ENCODE measurements around the gene MZB1.

Gene MZB1

DNA sequence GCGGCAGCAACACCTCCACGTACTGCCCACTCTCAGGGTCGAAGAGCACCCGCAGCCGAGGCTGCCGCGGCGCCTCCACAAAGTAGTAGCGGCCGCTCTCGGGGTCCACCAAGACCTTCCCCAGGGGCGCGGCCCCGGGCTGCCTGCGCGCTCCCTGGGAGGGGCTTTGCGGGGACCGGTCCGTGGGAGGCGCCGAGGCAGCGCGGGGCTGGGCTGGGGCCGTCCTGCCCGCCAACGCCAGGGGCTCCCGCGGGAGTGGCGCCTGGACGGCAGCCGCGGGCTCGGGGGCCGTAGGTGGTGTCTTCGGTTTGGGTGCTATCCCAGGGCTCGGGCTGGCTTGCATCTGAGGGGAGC is 2.6 kb upstream of the MZB1 start:
- no peak overlapping the region for H3K4me3 ChIP-seq (ENCODE audit: severe bottlenecking)
- no peaks in the 10 kb centered on the region for H3K27me3 ChIP-seq (ENCODE audit: insufficient read depth, poor library complexity, severe bottlenecking)
- H3K4me1 ChIP-seq (ENCODE audit: insufficient read depth, poor library complexity, severe bottlenecking): peaks cover 12% of the 10 kb centered on the region
- TF ChIP-seq, protein P1, sequence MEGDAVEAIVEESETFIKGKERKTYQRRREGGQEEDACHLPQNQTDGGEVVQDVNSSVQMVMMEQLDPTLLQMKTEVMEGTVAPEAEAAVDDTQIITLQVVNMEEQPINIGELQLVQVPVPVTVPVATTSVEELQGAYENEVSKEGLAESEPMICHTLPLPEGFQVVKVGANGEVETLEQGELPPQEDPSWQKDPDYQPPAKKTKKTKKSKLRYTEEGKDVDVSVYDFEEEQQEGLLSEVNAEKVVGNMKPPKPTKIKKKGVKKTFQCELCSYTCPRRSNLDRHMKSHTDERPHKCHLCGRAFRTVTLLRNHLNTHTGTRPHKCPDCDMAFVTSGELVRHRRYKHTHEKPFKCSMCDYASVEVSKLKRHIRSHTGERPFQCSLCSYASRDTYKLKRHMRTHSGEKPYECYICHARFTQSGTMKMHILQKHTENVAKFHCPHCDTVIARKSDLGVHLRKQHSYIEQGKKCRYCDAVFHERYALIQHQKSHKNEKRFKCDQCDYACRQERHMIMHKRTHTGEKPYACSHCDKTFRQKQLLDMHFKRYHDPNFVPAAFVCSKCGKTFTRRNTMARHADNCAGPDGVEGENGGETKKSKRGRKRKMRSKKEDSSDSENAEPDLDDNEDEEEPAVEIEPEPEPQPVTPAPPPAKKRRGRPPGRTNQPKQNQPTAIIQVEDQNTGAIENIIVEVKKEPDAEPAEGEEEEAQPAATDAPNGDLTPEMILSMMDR (IDR thresholded peaks at IDR 0.05; ENCODE audit: poor library complexity, severe bottlenecking): no peak
- H3K27ac ChIP-seq (ENCODE audit: poor library complexity, severe bottlenecking): peak overlapping the region; percentile 60
- no peaks in the 10 kb centered on the region for H3K9me3 ChIP-seq (ENCODE audit: severe bottlenecking)
- DNase-seq (ENCODE audit: low spot score) (no peak), ATAC-seq (ENCODE audit: low read depth) (no peak)
- no peaks in the 10 kb centered on the region for H3K36me3 ChIP-seq (ENCODE audit: low read depth)

DNA sequence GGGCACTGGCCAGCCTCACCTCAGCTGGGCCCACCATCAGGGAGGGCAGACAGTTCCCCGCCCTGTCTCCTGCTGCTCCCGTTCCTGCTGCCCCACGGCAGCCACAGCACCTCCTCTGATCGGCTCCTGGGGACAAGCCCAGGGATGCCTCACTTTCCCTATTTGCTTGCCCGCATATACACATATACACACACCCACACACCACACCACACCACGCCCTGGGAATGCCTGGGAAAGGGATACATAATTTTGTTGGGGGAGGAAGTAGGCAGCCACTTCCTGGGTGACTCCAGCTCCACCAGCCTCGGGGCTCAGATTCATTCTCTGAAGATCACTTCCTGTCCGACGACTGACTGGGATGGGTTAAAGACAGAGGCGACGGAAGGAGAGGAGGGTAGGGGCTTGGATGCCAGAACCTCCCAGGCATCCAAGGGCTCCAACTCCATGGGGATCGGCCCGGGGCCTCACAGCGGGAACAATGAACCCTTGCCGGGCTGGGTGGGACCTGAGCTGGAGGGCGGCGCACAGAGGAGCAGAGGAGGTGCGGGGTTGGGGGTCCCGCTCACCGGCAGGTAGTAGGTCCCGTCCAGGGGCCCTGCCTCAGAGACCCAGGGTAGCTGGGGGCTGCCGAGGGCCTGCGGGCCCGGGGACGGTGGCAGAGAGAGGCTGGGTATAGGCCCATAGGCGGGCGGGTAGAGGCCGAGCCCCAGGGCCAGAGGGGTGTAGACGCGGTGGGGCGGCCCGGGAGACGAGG is 2.0 kb upstream of the MZB1 start:
- peak; percentile 78 for ATAC-seq (ENCODE audit: low read depth)
- DNase-seq (ENCODE audit: low spot score): peak; percentile 86
- Histone ChIP-seq H3K27me3 (ENCODE audit: insufficient read depth, poor library complexity, severe bottlenecking) (no peaks in the 10 kb centered on the region), H3K9me3 (ENCODE audit: severe bottlenecking) (no peaks in the 10 kb centered on the region), H3K27ac (ENCODE audit: poor library complexity, severe bottlenecking) (peak overlapping the region; percentile 60), H3K4me1 (ENCODE audit: insufficient read depth, poor library complexity, severe bottlenecking) (peaks cover 12% of the 10 kb centered on the region), H3K4me3 (ENCODE audit: severe bottlenecking) (no peak overlapping the region), H3K36me3 (ENCODE audit: low read depth) (no peaks in the 10 kb centered on the region)
- TF ChIP-seq, protein P1 (IDR thresholded peaks at IDR 0.05; ENCODE audit: poor library complexity, severe bottlenecking): no peak

DNA sequence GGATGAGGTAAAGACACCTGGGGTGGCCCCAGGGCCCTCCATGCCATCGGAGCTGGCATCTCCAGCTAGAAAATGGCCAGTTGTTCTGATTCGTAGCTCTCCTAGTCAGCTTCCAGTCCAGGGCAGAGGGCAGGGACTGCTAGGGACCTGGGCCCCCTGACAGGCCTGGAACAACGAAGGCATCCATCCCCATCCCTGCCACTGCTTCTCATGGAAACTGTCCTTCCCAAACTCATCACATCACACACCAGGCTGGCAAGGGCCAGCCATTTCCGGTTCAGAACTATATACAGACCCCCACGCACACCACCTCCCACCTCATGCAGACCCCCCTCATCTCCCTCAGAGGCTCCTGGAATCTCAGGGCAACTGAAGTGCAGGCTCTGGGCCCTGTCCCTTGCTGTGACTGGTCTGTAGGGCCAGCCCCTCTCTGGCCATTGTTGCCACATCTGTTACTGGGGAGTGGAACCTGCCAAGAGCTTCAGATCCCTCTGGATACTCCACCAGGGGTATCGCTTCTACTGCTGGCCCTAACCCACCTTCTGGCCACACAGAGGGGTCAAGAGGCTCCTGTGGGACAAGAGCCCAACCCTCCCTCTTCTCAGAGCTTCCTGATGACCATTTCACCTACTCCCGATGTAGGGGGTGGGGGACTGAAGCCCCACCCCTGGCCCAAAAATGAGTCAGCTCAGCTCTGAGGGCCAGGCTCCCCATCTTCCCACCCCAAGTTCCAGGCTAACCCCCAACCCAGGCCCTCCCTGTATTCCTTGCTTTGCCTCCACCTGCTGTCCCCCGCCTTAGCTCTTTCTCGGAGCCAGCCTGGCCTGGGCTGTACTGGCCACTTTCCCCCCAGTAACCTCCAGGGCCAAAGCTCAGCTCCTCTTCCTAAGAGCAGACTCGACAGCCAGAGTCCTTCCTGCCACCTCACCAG is 1.2 kb upstream of the MZB1 start:
- TF ChIP-seq, protein P1 (IDR thresholded peaks at IDR 0.05; ENCODE audit: poor library complexity, severe bottlenecking): no peak
- no peak overlapping the region for H3K4me3 ChIP-seq (ENCODE audit: severe bottlenecking)
- no peaks in the 10 kb centered on the region for H3K9me3 ChIP-seq (ENCODE audit: severe bottlenecking)
- H3K4me1 ChIP-seq (ENCODE audit: insufficient read depth, poor library complexity, severe bottlenecking): peaks cover 17% of the 10 kb centered on the region
- DNase-seq (ENCODE audit: low spot score) (no peak), ATAC-seq (ENCODE audit: low read depth) (no peak)
- peak overlapping the region; percentile 60 for H3K27ac ChIP-seq (ENCODE audit: poor library complexity, severe bottlenecking)
- no peaks in the 10 kb centered on the region for H3K27me3 ChIP-seq (ENCODE audit: insufficient read depth, poor library complexity, severe bottlenecking)
- no peaks in the 10 kb centered on the region for H3K36me3 ChIP-seq (ENCODE audit: low read depth)

DNA sequence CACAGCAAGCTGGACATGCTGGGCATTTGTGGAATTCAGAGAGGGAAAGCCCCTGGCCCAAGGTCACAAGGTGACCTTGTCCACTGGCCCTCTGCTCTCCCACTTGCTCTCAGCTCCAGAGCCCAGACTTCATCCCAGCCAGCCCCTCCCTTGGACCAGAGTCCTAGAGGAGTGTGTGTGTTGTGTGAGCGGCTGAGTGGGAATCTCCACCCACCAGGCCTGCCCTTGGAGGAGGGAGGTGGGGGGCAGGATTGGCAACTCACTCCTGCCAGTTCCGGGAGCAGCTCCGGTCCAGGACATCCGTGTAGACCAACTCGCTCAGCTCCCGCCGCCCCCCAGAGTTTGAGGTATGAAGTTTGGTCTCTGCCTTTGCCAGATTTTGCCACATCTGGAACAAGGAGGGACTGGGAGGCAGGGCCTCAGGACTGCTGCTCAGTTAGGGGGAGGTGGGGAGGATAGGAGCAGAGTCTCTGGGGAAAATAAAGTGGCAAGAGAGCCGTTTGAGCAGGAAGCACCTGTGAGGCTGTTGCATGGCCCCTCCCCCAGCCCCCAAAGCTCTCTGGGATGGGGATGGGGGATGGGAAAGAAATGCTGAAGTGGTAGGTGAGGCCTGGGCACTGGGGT is 1.4 kb downstream of the MZB1 start:
- H3K27me3 ChIP-seq (ENCODE audit: insufficient read depth, poor library complexity, severe bottlenecking): no peaks in the 10 kb centered on the region
- no peak overlapping the region for H3K4me3 ChIP-seq (ENCODE audit: severe bottlenecking)
- H3K4me1 ChIP-seq (ENCODE audit: insufficient read depth, poor library complexity, severe bottlenecking): peaks cover 24% of the 10 kb centered on the region
- TF ChIP-seq, protein P1 (IDR thresholded peaks at IDR 0.05; ENCODE audit: poor library complexity, severe bottlenecking): no peak
- ATAC-seq (ENCODE audit: low read depth) (no peak), DNase-seq (ENCODE audit: low spot score) (no peak)
- H3K27ac ChIP-seq (ENCODE audit: poor library complexity, severe bottlenecking): no peak overlapping the region
- H3K9me3 ChIP-seq (ENCODE audit: severe bottlenecking): no peaks in the 10 kb centered on the region
- H3K36me3 ChIP-seq (ENCODE audit: low read depth): no peaks in the 10 kb centered on the region
